ENCODE results near the gene NCOA1. TPM values are rescaled to one million over a fixed set of nuclear protein-coding genes. Genes with fewer than 3 reads are reported as not detected.

Gene NCOA1
- polyA plus RNA-seq, 3 donors from 2014 or later, result 21.2 to 35.0 (median 25.6) TPM

DNA sequence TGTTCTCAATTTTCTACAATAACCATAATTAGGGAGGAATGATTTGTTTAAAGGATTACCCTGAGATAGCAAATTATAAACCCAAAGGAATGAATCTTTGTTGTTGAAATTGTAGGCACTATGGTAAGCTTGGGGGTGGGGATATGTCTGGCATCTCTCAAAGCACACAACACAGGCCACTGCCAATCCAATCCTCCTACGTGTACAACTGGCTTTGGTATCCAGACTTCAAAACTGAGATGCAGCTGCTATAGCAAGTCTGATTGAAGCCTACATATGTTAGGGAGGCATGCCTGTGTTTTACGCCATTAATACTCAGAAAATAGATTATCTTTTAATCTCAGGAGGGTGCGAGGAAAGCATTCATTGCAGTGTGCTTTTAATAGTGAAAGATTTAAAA, 5.9 kb upstream of the NCOA1 start:
- H3K36me3 Mint-ChIP-seq, result peaks cover 0 to 4% (median 0%) of the 10 kb centered on the region in 3 donors
- H3K4me1 Mint-ChIP-seq, result peaks cover 12 to 26% of the 10 kb centered on the region in 2 donors
- H3K4me3 Mint-ChIP-seq, result no peak overlapping the region
- no peaks in the 10 kb centered on the region for H3K9me3 Mint-ChIP-seq
- peaks cover 2 to 6% (median 2%) of the 10 kb centered on the region in 3 donors for H3K27me3 Mint-ChIP-seq (ENCODE audit: low read depth in 3 of 3)
- DNase-seq, result no peak
- H3K27ac Mint-ChIP-seq, result no peak overlapping the region

DNA sequence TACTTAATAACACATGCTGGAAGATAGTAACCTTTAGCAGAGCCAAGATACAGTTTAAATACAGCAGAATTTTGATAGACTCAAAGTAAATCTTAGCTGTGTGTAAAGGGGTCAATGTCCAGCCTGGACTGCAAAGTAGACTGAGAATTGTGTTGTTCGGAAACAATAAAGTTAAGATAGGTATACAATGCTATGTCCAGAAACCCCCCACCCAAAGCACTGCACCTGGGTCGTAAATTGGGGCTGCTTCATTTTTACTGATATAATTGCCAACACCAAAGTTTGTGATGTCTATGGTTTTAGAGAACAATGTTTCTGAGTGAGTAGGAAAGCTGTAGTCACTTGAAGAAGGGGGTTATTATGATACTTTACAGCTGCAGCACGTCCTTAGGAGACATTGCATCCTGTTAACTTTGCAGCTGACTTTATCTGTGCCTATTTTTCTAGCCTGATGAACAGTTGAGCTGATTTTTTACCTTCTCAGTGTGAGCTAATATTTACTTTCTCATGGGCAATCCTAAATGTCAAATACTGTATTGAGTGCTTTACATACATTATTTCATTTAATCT, 4.3 kb upstream of the NCOA1 start:
- peaks cover 18 to 32% of the 10 kb centered on the region in 2 donors for H3K4me1 Mint-ChIP-seq
- H3K27ac Mint-ChIP-seq, result no peak overlapping the region
- no peak overlapping the region for H3K4me3 Mint-ChIP-seq
- H3K9me3 Mint-ChIP-seq, result no peaks in the 10 kb centered on the region
- H3K36me3 Mint-ChIP-seq, result peaks cover 0 to 4% (median 0%) of the 10 kb centered on the region in 3 donors
- peaks cover 2 to 13% (median 5%) of the 10 kb centered on the region in 3 donors for H3K27me3 Mint-ChIP-seq (ENCODE audit: low read depth in 3 of 3)
- DNase-seq, result no peak

DNA sequence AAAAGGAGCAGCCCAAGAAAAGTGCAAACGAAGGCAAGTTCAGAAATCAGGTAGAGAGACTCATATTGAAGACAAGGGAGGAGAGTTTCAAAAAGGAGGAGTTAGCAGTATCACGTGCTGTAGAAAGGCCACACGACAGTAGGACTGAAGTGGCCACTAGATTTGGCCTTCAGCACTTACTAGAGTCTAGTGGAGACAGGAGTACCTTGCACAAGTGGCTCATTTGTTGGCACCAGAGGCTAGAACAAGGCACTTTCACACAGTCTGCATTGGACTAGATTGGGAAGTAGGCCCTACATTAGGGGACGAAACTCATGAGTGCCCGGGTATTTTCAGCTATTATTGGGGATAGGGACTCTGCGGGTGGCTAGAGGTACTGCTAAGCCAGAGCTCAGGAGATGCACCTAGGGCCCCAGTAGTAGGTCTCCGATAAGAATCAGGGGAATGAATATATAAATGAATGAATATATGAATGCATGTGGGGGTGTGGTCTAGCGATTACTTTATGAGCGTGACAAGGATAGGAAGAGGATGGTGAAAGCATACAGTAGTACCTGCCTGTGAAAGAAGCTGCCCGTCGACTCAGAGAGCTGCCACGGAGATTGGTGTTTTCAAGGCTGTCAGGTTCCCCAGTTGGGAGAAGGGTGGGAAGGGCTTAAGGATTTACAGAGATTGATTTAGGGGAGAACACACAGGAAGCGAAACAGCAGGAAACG, 1.4 kb upstream of the NCOA1 start:
- Mint-ChIP-seq H3K4me1 (peaks cover 42 to 58% of the 10 kb centered on the region in 2 donors), H3K27ac (peak overlapping the region; percentile 89 to 97 (median 95)), H3K36me3 (peaks cover 0 to 3% (median 0%) of the 10 kb centered on the region in 3 donors), H3K27me3 (ENCODE audit: low read depth in 3 of 3) (peaks cover 2 to 22% (median 8%) of the 10 kb centered on the region in 3 donors), H3K4me3 (peak overlapping the region; percentile 90 to 94 (median 91)), H3K9me3 (no peaks in the 10 kb centered on the region)
- DNase-seq, result no peak

DNA sequence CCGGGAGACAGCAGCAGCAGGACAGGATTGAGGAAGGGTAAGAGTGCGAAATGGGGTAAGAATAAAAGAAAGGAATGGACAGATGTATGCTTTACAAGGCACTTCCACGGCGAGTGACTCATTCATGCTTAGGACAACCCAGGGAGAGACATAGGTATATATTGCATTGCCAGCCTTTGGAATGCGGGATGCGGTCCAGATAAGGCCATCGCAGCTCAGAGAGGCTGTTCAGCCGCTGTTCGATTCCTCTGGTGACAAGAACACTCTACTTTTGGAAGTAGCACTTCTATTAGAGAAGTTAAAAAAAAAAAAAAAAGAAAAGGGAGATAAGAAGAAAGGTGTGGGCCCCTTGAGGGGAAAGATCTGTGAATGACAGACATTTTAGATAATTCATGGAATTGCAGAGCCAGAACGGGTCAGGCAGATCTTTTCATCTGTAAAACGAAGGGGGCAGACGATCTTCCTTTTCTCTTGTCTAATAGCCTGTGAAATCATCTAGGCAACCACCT, 819 bp upstream of the NCOA1 start:
- Mint-ChIP-seq H3K9me3 (no peaks in the 10 kb centered on the region), H3K4me3 (peak overlapping the region; percentile 90 to 94 (median 91)), H3K27me3 (ENCODE audit: low read depth in 3 of 3) (peaks cover 0 to 22% (median 8%) of the 10 kb centered on the region in 3 donors), H3K27ac (peak overlapping the region; percentile 89 to 97 (median 95)), H3K36me3 (no peaks in the 10 kb centered on the region), H3K4me1 (peaks cover 47 to 64% of the 10 kb centered on the region in 2 donors)
- DNase-seq, result no peak

DNA sequence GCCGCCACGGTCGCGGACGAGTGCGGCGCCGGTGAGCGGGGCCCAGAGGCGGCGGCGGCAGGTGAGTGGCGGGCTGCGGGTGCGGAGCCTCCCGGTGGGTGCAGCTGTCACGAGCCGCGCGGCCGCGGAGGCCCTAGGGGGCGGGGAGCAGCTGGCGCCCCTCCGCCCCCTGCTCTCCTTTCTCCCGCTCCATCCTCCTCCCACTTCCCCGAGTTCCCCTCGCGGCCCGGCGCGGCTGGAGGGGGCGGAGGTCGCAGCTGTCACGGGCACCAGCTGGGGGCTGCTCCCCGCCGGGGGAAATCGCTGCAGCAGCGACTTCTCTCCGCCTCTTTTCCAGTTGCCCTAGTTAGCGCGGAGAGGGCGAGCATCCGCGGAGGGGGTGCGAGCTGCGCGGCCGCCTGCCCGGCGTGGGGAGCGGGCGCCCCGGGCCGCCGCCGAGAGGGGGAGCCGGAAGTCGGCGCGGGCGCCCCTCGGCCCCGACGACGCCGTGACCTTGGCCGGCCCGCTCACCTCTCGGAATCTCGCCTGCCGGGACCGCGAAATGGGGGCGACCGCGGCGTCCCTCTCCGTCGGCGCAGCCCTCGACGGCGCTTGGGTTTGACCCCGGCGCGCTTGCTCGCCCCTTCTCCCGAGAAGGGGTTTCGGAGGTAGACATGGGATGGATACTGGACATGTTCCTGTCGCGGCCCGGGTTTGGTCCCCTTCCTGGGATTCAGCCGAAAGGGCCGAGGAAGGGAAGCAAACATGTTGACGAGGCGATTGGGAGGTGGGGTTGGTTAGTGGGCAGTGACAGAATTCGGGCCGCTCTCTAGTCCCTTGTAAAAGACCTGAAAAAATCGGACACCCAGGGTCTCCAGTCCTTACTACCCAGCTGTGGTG, 727 bp downstream of the NCOA1 start:
- no peaks in the 10 kb centered on the region for H3K36me3 Mint-ChIP-seq
- H3K9me3 Mint-ChIP-seq, result no peaks in the 10 kb centered on the region
- peak; percentile 74 to 78 (median 74) for DNase-seq
- peak overlapping the region; percentile 90 to 98 (median 94) for H3K4me3 Mint-ChIP-seq
- peaks cover 56 to 73% of the 10 kb centered on the region in 2 donors for H3K4me1 Mint-ChIP-seq
- H3K27me3 Mint-ChIP-seq (ENCODE audit: low read depth in 3 of 3), result peaks cover 0 to 22% (median 8%) of the 10 kb centered on the region in 3 donors
- H3K27ac Mint-ChIP-seq, result peak overlapping the region; percentile 93 to 97 (median 94)

DNA sequence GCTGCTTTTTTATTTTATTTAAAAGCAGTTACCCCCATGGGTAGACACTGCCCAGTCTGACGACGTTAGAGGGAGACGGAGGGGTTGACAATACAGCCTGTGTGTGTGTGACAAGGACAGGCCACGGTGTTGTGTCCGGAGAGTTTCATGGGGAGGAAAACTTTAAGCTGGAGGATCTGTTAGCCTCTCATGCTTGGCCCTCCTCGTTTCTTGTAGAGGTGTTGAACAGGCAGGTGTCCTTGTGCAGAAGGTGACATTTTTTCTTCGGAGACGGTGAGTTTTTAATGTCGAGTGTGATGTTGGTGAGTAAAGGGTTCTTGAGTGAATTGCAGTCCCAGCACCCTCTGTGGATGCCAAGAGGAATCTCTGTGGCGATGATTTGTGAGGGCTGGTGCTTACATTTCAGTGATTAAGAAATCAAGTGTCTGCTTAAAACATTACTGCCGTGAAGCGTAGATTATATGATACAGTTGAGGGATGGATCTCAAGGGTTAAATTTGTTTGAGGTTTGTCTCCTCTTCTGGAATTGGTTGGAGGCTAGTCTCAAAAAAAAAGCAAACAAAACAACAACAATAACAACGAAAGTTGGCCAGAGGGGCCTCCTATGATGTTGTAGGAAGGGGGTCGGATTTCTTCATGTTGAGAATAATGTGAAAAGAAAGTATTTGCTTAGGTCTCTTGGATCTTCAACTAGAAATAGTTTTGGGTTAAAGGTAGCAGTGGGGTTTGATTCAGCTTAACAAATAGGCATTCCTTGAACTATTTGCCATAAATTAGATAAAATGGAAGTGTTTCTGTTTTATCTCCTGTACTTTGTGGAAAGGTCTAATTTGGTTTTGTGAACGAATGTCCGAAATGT, 1.6 kb downstream of the NCOA1 start:
- DNase-seq, result peak in 1 of 3 donors; percentile 29
- Mint-ChIP-seq H3K4me1 (peaks cover 62 to 82% of the 10 kb centered on the region in 2 donors), H3K27ac (peak overlapping the region; percentile 93 to 97 (median 94)), H3K36me3 (no peaks in the 10 kb centered on the region), H3K27me3 (ENCODE audit: low read depth in 3 of 3) (peaks cover 0 to 22% (median 8%) of the 10 kb centered on the region in 3 donors), H3K4me3 (peak overlapping the region; percentile 90 to 98 (median 94)), H3K9me3 (no peaks in the 10 kb centered on the region)

DNA sequence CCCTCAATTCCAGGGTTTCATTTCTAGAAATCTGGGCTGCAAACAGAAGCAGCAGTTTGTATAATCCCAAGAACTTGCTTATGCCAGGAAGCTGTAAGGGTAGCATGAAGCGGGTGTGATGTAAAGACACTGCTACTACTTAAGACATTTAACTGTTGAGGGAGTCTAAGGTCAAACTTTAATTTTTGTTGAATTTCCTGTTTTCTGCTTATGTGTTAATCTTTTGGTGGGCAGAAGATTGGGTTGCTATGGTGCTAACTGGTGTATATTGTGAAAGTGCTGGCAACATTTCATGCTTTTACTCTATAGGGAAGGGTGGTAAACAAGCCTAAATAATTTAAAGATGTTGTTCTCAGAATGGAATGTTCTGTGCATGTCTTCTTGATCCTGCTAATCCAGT, 2.7 kb downstream of the NCOA1 start:
- Mint-ChIP-seq H3K4me1 (peaks cover 70 to 88% of the 10 kb centered on the region in 2 donors), H3K36me3 (no peaks in the 10 kb centered on the region), H3K27me3 (ENCODE audit: low read depth in 3 of 3) (peaks cover 0 to 22% (median 8%) of the 10 kb centered on the region in 3 donors), H3K9me3 (no peaks in the 10 kb centered on the region), H3K4me3 (peak overlapping the region; percentile 90 to 98 (median 94)), H3K27ac (peak overlapping the region; percentile 93 to 97 (median 94))
- DNase-seq, result peak; percentile 33 to 51 (median 47)

DNA sequence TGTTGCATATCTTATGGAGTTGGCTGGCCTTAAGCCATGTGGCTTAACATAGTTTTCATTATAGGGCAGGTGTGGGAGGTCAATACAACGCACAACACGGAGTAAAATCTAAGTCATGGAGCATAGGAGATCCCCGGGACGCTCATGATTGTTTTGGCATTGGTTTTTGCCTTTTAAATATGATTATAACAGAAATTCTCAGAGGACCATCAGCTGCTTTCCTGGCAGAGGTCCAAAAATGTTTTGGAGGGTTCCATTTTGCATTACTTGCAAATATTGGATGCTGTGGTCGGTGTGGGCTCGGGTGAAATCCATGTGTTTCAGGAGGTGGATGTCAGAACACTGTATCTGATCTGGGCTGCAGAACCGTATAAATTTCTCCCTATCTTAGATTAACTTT, 3.4 kb downstream of the NCOA1 start:
- Mint-ChIP-seq H3K4me1 (peaks cover 75 to 88% of the 10 kb centered on the region in 2 donors), H3K4me3 (peak overlapping the region; percentile 90 to 98 (median 94)), H3K36me3 (no peaks in the 10 kb centered on the region), H3K27me3 (ENCODE audit: low read depth in 3 of 3) (peaks cover 0 to 22% (median 8%) of the 10 kb centered on the region in 3 donors), H3K9me3 (no peaks in the 10 kb centered on the region), H3K27ac (peak overlapping the region; percentile 93 to 97 (median 94))
- no peak for DNase-seq

DNA sequence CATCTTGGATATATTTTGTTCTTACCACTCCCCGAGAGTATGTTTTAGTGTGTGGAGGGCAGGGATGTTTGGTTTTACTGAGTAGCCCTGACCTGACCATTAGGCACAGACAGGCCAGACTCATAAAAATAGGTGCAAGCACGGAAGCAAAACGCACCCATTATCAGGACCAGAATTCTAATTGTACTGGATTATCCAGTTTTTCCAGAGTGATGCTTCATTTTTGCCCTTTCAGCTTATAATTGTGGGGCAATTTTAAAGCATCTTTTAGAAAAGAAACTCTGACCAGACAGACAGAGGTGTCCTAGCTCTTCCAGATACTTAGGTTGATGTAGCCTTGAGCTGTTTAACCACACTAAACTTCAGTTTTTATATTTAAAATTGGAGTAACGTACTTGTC, 4.4 kb downstream of the NCOA1 start:
- DNase-seq, result no peak
- Mint-ChIP-seq H3K4me3 (peak overlapping the region in 1 of 5 donors; percentile 33), H3K4me1 (peaks cover 75 to 88% of the 10 kb centered on the region in 2 donors), H3K27me3 (ENCODE audit: low read depth in 3 of 3) (peaks cover 0 to 15% (median 5%) of the 10 kb centered on the region in 3 donors), H3K36me3 (no peaks in the 10 kb centered on the region), H3K9me3 (no peaks in the 10 kb centered on the region), H3K27ac (peak overlapping the region in 5 of 6 donors; percentile 15 to 74 (median 62))

DNA sequence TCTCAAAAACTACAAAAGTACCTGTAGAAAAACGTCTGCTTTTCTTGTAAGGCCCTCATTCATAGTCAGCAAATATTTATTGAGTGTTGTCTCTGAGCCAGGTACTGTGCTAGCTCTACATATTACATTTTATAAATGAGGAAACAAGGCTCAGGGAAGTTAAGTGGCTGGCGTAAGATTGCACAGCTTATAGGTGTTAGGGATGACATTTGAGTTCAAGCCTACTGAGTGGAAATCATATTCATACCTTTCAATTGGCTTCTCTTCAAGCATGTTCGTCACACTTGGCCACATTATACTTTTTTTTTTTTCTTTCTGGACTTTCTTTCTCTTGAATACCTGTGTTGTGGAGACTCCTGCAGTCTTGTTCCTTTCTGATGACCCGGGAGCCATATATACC, 5.9 kb downstream of the NCOA1 start:
- H3K36me3 Mint-ChIP-seq, result no peaks in the 10 kb centered on the region
- DNase-seq, result no peak
- no peak overlapping the region for H3K4me3 Mint-ChIP-seq
- H3K27ac Mint-ChIP-seq, result peak overlapping the region in 2 of 6 donors; percentile 2 to 10
- H3K27me3 Mint-ChIP-seq (ENCODE audit: low read depth in 3 of 3), result peaks cover 0 to 10% (median 3%) of the 10 kb centered on the region in 3 donors
- peaks cover 77 to 97% of the 10 kb centered on the region in 2 donors for H3K4me1 Mint-ChIP-seq
- H3K9me3 Mint-ChIP-seq, result no peaks in the 10 kb centered on the region

DNA sequence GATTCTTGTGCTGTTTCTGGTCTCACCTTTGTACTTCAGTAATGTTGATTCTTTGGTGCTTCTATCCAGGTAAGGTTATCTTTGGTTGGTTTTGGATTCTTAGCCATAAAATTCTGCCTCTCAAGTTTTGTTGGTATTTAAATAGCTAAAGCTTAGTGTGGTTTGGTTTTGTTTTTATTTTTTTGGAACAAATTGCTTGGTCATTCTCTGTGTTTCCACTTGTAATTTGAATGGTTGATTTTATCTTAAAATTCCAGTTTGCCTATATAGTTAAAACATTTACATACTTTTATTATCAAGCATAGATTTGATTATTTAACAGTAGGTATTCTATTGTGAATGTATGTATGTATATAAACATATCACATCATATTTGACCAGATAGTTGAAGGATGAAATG, 6.6 kb downstream of the NCOA1 start:
- H3K4me1 Mint-ChIP-seq, result peaks cover 79 to 97% of the 10 kb centered on the region in 2 donors
- H3K4me3 Mint-ChIP-seq, result peak overlapping the region in 1 of 5 donors; percentile 22

DNA sequence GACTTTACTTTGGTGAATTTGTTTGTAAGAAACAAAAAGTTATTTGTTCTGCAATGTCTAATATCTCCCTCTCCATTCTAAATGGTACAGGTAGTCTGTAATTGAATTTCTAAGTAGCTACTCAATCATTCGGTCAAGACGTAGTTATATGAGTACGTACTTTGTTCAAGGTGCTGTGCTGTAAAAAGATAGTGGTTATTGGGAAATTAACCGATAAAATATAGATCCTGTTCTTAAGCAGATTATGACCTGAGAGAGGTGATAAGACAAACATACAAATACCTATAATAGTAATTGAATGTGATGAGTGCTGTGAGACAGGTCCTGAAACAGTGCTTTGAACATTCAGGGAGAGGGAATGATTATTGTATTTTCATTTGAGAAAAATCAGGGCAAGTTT, 7.1 kb downstream of the NCOA1 start:
- no peaks in the 10 kb centered on the region for H3K36me3 Mint-ChIP-seq
- H3K27me3 Mint-ChIP-seq (ENCODE audit: low read depth in 3 of 3), result no peaks in the 10 kb centered on the region
- no peak overlapping the region for H3K4me3 Mint-ChIP-seq
- DNase-seq, result no peak
- peak overlapping the region in 3 of 6 donors; percentile 1 to 2 (median 1) for H3K27ac Mint-ChIP-seq
- H3K4me1 Mint-ChIP-seq, result peaks cover 79 to 97% of the 10 kb centered on the region in 2 donors
- no peaks in the 10 kb centered on the region for H3K9me3 Mint-ChIP-seq

More for the DNA sequence above, 6.6 kb downstream of the NCOA1 start:
- H3K27ac Mint-ChIP-seq, result peak overlapping the region in 2 of 6 donors; percentile 38 to 71
- H3K9me3 Mint-ChIP-seq, result no peaks in the 10 kb centered on the region
- DNase-seq, result no peak
- no peaks in the 10 kb centered on the region for H3K36me3 Mint-ChIP-seq
- H3K27me3 Mint-ChIP-seq (ENCODE audit: low read depth in 3 of 3), result peaks cover 0 to 3% (median 0%) of the 10 kb centered on the region in 3 donors
